Subcutaneous abdominal adipose tissue (tissue), 5 donors: ENCODE measurements around the gene SIRPB2.

ENCODE experiments used
- H3K27ac ChIP-seq: one replicate; pipeline ENCODE4 v1.7.0; 2013; ENCODE audit warnings: low read depth, mild to moderate bottlenecking, inconsistent platforms, low read length, moderate library complexity
- H3K27me3 ChIP-seq, 5 donors: one replicate each; pipeline ENCODE4 v1.7.0; 2013; ENCODE audit warnings: low read length in 5 of 5, inconsistent platforms in 1 of 5; ENCODE audit not compliant: control insufficient read depth in 5 of 5, insufficient read depth in 4 of 5
- H3K36me3 ChIP-seq, 5 donors: one replicate each; pipeline ENCODE4 v1.7.0; 2013; ENCODE audit warnings: low read length in 5 of 5; ENCODE audit not compliant: control insufficient read depth in 5 of 5, insufficient read depth in 5 of 5
- H3K4me1 ChIP-seq, 5 donors: one replicate each; pipeline ENCODE4 v1.7.0; 2013; ENCODE audit warnings: low read length in 5 of 5, mild to moderate bottlenecking in 3 of 5, moderate library complexity in 1 of 5; ENCODE audit not compliant: control insufficient read depth in 5 of 5, insufficient read depth in 5 of 5
- H3K4me3 ChIP-seq, 5 donors: one replicate each; pipeline ENCODE4 v1.7.0; 2013; ENCODE audit warnings: low read length in 5 of 5, low read depth in 1 of 5
- H3K9ac ChIP-seq, 5 donors: one replicate each; pipeline ENCODE4 v1.7.0; 2013; ENCODE audit warnings: low read length in 5 of 5, mild to moderate bottlenecking in 4 of 5, moderate library complexity in 3 of 5
- H3K9me3 ChIP-seq, 5 donors: one replicate each; pipeline ENCODE4 v1.7.0; 2013; ENCODE audit warnings: low read length in 5 of 5; ENCODE audit not compliant: control insufficient read depth in 5 of 5
- donor health status: healthy.
- donor health status: healthy.
- donor health status: healthy.
- donor health status: healthy.
- donor health status: healthy.

Gene SIRPB2

GRCh38 chr20:1527923-1528322, 36.7 kb upstream of the SIRPB2 start:
- Histone ChIP-seq H3K9ac (no peak overlapping the region), H3K4me1 (no peaks in the 10 kb centered on the region), H3K36me3 (no peaks in the 10 kb centered on the region), H3K9me3 (peaks cover 0 to 5% (median 0%) of the 10 kb centered on the region in 5 donors), H3K4me3 (no peak overlapping the region), H3K27ac (no peak overlapping the region), H3K27me3 (no peaks in the 10 kb centered on the region)

GRCh38 chr20:1526896-1527295, 35.7 kb upstream of the SIRPB2 start:
- H3K9ac ChIP-seq, result no peak overlapping the region
- H3K9me3 ChIP-seq, result peaks cover 0 to 5% (median 0%) of the 10 kb centered on the region in 5 donors
- H3K36me3 ChIP-seq, result no peaks in the 10 kb centered on the region
- H3K4me3 ChIP-seq, result no peak overlapping the region
- no peaks in the 10 kb centered on the region for H3K27me3 ChIP-seq
- H3K27ac ChIP-seq, result no peak overlapping the region
- no peaks in the 10 kb centered on the region for H3K4me1 ChIP-seq

GRCh38 chr20:1526310-1526709, 35.1 kb upstream of the SIRPB2 start:
- peaks cover 0 to 5% (median 0%) of the 10 kb centered on the region in 5 donors for H3K9me3 ChIP-seq
- H3K27me3 ChIP-seq, result no peaks in the 10 kb centered on the region
- H3K4me1 ChIP-seq, result no peaks in the 10 kb centered on the region
- no peaks in the 10 kb centered on the region for H3K36me3 ChIP-seq
- H3K4me3 ChIP-seq, result no peak overlapping the region
- no peak overlapping the region for H3K9ac ChIP-seq
- no peak overlapping the region for H3K27ac ChIP-seq

GRCh38 chr20:1524004-1524403, 32.8 kb upstream of the SIRPB2 start:
- H3K9me3 ChIP-seq, result peaks cover 0 to 5% (median 0%) of the 10 kb centered on the region in 5 donors

GRCh38 chr20:1517010-1517409, 25.8 kb upstream of the SIRPB2 start:
- Histone ChIP-seq H3K4me3 (no peak overlapping the region), H3K9me3 (no peaks in the 10 kb centered on the region), H3K27ac (no peak overlapping the region), H3K27me3 (peaks cover 0 to 10% (median 5%) of the 10 kb centered on the region in 5 donors), H3K36me3 (no peaks in the 10 kb centered on the region), H3K9ac (no peak overlapping the region), H3K4me1 (no peaks in the 10 kb centered on the region)

More at GRCh38 chr20:1524004-1524403, 32.8 kb upstream of the SIRPB2 start:
- H3K4me3 ChIP-seq, result no peak overlapping the region
- H3K27ac ChIP-seq, result no peak overlapping the region
- no peaks in the 10 kb centered on the region for H3K4me1 ChIP-seq
- H3K9ac ChIP-seq, result no peak overlapping the region
- no peaks in the 10 kb centered on the region for H3K36me3 ChIP-seq
- H3K27me3 ChIP-seq, result no peaks in the 10 kb centered on the region

GRCh38 chr20:1513801-1514200, 22.6 kb upstream of the SIRPB2 start:
- Histone ChIP-seq H3K27ac (no peak overlapping the region), H3K36me3 (no peaks in the 10 kb centered on the region), H3K9ac (no peak overlapping the region), H3K27me3 (peaks cover 0 to 11% (median 5%) of the 10 kb centered on the region in 5 donors), H3K9me3 (no peaks in the 10 kb centered on the region), H3K4me3 (no peak overlapping the region), H3K4me1 (no peaks in the 10 kb centered on the region)

- no peak overlapping the region for H3K4me3 ChIP-seq
- no peak overlapping the region for H3K27ac ChIP-seq
- H3K4me1 ChIP-seq, result no peaks in the 10 kb centered on the region
- peaks cover 0 to 2% (median 0%) of the 10 kb centered on the region in 5 donors for H3K27me3 ChIP-seq
- H3K9me3 ChIP-seq, result no peaks in the 10 kb centered on the region
- no peak overlapping the region for H3K9ac ChIP-seq
- H3K36me3 ChIP-seq, result no peaks in the 10 kb centered on the region
Measured at GRCh38 chr20:1509237-1509636, 18.0 kb upstream of the SIRPB2 start.

- no peak overlapping the region for H3K4me3 ChIP-seq
- no peaks in the 10 kb centered on the region for H3K4me1 ChIP-seq
- H3K27me3 ChIP-seq, result peaks cover 0 to 2% (median 0%) of the 10 kb centered on the region in 5 donors
- H3K9me3 ChIP-seq, result no peaks in the 10 kb centered on the region
- H3K27ac ChIP-seq, result no peak overlapping the region
- no peaks in the 10 kb centered on the region for H3K36me3 ChIP-seq
- no peak overlapping the region for H3K9ac ChIP-seq
Measured at GRCh38 chr20:1508574-1508973, 17.4 kb upstream of the SIRPB2 start.

- no peaks in the 10 kb centered on the region for H3K4me1 ChIP-seq
- H3K27me3 ChIP-seq, result peaks cover 0 to 2% (median 0%) of the 10 kb centered on the region in 5 donors
- no peak overlapping the region for H3K27ac ChIP-seq
- no peak overlapping the region for H3K9ac ChIP-seq
- no peaks in the 10 kb centered on the region for H3K36me3 ChIP-seq
- no peaks in the 10 kb centered on the region for H3K9me3 ChIP-seq
- H3K4me3 ChIP-seq, result no peak overlapping the region
Measured at GRCh38 chr20:1507276-1507675, 16.1 kb upstream of the SIRPB2 start.

- no peak overlapping the region for H3K9ac ChIP-seq
- no peaks in the 10 kb centered on the region for H3K4me1 ChIP-seq
- peaks cover 0 to 4% (median 0%) of the 10 kb centered on the region in 5 donors for H3K27me3 ChIP-seq
- no peaks in the 10 kb centered on the region for H3K9me3 ChIP-seq
- no peak overlapping the region for H3K4me3 ChIP-seq
- H3K27ac ChIP-seq, result no peak overlapping the region
- no peaks in the 10 kb centered on the region for H3K36me3 ChIP-seq
Measured at GRCh38 chr20:1505871-1506270, 14.7 kb upstream of the SIRPB2 start.

GRCh38 chr20:1505361-1505760, 14.1 kb upstream of the SIRPB2 start:
- H3K9ac ChIP-seq, result no peak overlapping the region
- no peaks in the 10 kb centered on the region for H3K9me3 ChIP-seq
- H3K36me3 ChIP-seq, result no peaks in the 10 kb centered on the region
- H3K4me1 ChIP-seq, result no peaks in the 10 kb centered on the region
- H3K4me3 ChIP-seq, result no peak overlapping the region
- H3K27me3 ChIP-seq, result peaks cover 0 to 4% (median 0%) of the 10 kb centered on the region in 5 donors
- H3K27ac ChIP-seq, result no peak overlapping the region
